GM12892 (cell line): Measurements from ENCODE around the gene FPGS.

Experiments used
- POLR2A ChIP-seq: IDR thresholded peaks from 2 replicates; pipeline ENCODE4 v1.6.1; 2011; ENCODE audit warnings: low read depth, low read length, control low read depth
- TAF1 ChIP-seq: IDR thresholded peaks from 2 replicates; pipeline ENCODE4 v1.6.1; 2011; ENCODE audit warnings: low read depth, mild to moderate bottlenecking, control low read depth, low read length, borderline replicate concordance

- TF ChIP-seq POLR2A (no peak), TAF1 (no peak)
These were observed 47.3 kb upstream of the FPGS start for GRCh38 chr9:127755061-127756060.
